ENCODE results near the gene DTD1.

DNA sequence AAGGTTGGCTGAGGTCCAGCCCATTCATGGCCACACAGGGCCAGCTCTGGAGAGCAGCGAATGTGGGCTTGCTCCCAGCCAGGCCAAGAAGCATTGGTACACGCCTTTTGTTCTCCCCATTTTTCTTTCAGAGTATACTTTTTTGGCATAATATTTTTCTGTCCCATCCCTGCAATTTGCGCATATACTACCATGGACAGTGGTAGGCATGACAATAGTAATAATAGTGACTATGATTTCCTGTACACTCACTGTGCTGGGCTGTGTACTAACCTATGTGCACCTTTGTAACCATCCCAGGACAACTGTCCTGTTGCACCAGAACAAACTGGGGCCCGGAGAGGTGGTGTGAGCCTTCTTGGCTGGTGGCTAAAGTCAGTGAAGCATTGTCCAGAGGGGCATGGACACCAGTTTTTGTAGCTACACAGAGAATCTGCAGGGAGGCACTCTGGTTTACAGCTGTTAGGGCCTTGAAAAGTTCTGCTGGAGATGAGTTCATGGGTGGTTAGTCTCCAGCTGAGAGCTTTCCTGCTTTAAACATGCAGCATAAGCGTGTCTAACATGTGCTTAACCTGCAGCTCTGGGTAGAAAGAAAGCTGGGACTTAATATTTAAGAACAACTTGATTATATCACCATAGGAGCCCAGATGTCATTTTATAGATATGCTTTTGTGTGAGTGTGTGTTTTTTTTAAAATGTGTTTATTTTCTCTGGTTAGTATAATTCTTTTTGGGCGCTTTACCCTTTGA lies 38.2 kb downstream of the DTD1 start:
- TF ChIP-seq, protein P1, sequence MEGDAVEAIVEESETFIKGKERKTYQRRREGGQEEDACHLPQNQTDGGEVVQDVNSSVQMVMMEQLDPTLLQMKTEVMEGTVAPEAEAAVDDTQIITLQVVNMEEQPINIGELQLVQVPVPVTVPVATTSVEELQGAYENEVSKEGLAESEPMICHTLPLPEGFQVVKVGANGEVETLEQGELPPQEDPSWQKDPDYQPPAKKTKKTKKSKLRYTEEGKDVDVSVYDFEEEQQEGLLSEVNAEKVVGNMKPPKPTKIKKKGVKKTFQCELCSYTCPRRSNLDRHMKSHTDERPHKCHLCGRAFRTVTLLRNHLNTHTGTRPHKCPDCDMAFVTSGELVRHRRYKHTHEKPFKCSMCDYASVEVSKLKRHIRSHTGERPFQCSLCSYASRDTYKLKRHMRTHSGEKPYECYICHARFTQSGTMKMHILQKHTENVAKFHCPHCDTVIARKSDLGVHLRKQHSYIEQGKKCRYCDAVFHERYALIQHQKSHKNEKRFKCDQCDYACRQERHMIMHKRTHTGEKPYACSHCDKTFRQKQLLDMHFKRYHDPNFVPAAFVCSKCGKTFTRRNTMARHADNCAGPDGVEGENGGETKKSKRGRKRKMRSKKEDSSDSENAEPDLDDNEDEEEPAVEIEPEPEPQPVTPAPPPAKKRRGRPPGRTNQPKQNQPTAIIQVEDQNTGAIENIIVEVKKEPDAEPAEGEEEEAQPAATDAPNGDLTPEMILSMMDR (IDR thresholded peaks at IDR 0.05) = no peak
- TF ChIP-seq POLR2A (IDR thresholded peaks at IDR 0.05) = no peak
